22Rv1 (cell line): ENCODE measurements around the gene NTN4.

Experiments
- ZFX ChIP-seq: fragments of 450-650 bp; IDR thresholded peaks from 2 replicates; pipeline ENCODE4 v1.6.1; 2017; ENCODE audit warnings: antibody characterized with exemption, borderline replicate concordance
- TF ChIP-seq, protein P1 (sequence below): fragments of 450-650 bp; IDR thresholded peaks from 2 replicates; pipeline ENCODE4 v1.5.1; 2017; ENCODE audit warnings: mild to moderate bottlenecking

DNA sequence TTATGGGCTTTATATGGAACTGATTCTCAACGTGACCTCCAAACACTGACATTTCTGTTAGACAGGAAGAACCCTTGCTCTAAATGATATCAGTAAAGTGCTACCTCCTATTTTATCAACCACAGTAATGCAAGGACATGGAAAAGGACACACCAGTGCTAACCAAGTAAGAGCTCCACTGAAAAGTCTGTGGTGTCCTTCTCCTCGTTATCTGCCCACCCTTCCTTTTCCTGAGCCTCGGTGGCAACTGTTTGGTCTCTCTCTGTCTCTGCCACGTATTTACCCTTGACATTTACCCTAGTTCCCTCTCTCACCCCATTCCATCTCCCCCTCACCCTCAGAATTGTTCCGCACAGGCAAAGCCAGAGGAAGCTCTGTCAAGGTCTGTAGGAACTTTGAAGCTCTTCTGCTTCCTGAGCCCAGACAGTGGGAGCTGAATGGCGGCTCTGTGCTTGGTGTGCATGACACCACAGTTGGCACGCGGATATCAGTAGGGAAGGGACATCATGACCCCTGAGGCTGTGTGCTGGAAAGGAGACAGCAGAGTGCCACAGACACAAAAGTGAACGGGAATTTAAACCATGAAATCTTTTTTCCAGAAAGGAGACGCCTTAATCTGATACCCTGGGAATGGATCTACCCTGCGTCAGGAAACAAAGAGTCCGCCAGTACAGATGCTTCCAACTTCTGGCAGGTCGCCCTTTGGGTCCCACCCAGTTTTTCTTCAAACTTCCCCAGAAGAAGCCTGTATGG lies 50.8 kb downstream of the NTN4 start:
- TF ChIP-seq, protein P1, sequence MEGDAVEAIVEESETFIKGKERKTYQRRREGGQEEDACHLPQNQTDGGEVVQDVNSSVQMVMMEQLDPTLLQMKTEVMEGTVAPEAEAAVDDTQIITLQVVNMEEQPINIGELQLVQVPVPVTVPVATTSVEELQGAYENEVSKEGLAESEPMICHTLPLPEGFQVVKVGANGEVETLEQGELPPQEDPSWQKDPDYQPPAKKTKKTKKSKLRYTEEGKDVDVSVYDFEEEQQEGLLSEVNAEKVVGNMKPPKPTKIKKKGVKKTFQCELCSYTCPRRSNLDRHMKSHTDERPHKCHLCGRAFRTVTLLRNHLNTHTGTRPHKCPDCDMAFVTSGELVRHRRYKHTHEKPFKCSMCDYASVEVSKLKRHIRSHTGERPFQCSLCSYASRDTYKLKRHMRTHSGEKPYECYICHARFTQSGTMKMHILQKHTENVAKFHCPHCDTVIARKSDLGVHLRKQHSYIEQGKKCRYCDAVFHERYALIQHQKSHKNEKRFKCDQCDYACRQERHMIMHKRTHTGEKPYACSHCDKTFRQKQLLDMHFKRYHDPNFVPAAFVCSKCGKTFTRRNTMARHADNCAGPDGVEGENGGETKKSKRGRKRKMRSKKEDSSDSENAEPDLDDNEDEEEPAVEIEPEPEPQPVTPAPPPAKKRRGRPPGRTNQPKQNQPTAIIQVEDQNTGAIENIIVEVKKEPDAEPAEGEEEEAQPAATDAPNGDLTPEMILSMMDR = no peak
- no peak for TF ChIP-seq ZFX
